ENCODE data around the gene B4GALT1.

The B4GALT1 gene

DNA sequence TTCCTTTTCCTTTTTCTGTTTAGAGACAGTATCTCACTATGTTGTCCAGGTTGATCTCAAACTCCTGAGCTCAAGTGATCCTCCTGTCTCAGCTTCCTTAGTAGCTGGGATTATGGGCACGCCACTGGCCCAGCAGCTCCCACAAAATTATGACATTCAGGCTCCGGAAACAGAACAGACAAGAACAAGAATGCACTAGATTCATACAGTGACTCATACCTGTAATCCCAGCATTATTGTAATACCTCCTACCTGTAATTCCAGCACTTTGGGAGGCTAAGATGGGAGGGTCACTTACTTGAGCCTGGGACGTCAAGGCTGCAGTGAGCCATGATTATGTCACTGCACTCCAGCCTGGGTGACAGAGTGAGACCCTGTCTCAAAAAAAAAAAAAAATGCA, 26.7 kb upstream of the B4GALT1 start:
- Histone ChIP-seq H3K79me2 (ENCODE audit: low read length) (no peaks in the 10 kb centered on the region), H3K4me1 (ENCODE audit: low read length) (no peaks in the 10 kb centered on the region), H2AFZ (ENCODE audit: low read length) (no peak overlapping the region), H3K27ac (ENCODE audit: low read length) (no peak overlapping the region), H3K4me2 (ENCODE audit: low read depth, low read length) (no peak overlapping the region), H4K20me1 (ENCODE audit: insufficient read depth, low read length) (no peaks in the 10 kb centered on the region), H3F3A (ENCODE audit: insufficient read depth, low read length) (no peaks in the 10 kb centered on the region), H3K27me3 (replicated peaks; ENCODE audit: insufficient read depth, low read length) (no peaks in the 10 kb centered on the region), H3K9me3 (replicated peaks; ENCODE audit: insufficient read depth, low read length) (no peaks in the 10 kb centered on the region), H3K9me2 (replicated peaks; ENCODE audit: insufficient read depth, low read length) (no peaks in the 10 kb centered on the region), H3K36me3 (replicated peaks; ENCODE audit: insufficient read depth, low read length) (no peaks in the 10 kb centered on the region), H3K4me3 (ENCODE audit: low read length) (no peak overlapping the region), H3K9ac (ENCODE audit: low read length) (no peak overlapping the region)
- TF ChIP-seq EZH2phosphoT487 (IDR thresholded peaks at IDR 0.05; ENCODE audit: low read length) (no peak), EZH2 (optimal IDR thresholded peaks at IDR 0.05; ENCODE audit: low read depth, low read length) (no peak)
- TF ChIP-seq, protein P1, sequence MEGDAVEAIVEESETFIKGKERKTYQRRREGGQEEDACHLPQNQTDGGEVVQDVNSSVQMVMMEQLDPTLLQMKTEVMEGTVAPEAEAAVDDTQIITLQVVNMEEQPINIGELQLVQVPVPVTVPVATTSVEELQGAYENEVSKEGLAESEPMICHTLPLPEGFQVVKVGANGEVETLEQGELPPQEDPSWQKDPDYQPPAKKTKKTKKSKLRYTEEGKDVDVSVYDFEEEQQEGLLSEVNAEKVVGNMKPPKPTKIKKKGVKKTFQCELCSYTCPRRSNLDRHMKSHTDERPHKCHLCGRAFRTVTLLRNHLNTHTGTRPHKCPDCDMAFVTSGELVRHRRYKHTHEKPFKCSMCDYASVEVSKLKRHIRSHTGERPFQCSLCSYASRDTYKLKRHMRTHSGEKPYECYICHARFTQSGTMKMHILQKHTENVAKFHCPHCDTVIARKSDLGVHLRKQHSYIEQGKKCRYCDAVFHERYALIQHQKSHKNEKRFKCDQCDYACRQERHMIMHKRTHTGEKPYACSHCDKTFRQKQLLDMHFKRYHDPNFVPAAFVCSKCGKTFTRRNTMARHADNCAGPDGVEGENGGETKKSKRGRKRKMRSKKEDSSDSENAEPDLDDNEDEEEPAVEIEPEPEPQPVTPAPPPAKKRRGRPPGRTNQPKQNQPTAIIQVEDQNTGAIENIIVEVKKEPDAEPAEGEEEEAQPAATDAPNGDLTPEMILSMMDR (IDR thresholded peaks at IDR 0.05; ENCODE audit: low read length): no peak
- DNase-seq: no peak

- Histone ChIP-seq H3K9ac (ENCODE audit: low read length) (no peak overlapping the region), H2AFZ (ENCODE audit: low read length) (no peak overlapping the region), H3K4me3 (ENCODE audit: low read length) (no peak overlapping the region), H3K9me3 (replicated peaks; ENCODE audit: insufficient read depth, low read length) (no peaks in the 10 kb centered on the region), H3K4me2 (ENCODE audit: low read depth, low read length) (no peak overlapping the region), H3K79me2 (ENCODE audit: low read length) (no peaks in the 10 kb centered on the region), H3K36me3 (replicated peaks; ENCODE audit: insufficient read depth, low read length) (no peaks in the 10 kb centered on the region), H3K27ac (ENCODE audit: low read length) (no peak overlapping the region), H3K27me3 (replicated peaks; ENCODE audit: insufficient read depth, low read length) (no peaks in the 10 kb centered on the region), H3K9me2 (replicated peaks; ENCODE audit: insufficient read depth, low read length) (no peaks in the 10 kb centered on the region), H3F3A (ENCODE audit: insufficient read depth, low read length) (no peaks in the 10 kb centered on the region), H4K20me1 (ENCODE audit: insufficient read depth, low read length) (no peaks in the 10 kb centered on the region), H3K4me1 (ENCODE audit: low read length) (no peaks in the 10 kb centered on the region)
- no peak for DNase-seq
- TF ChIP-seq, protein P1 (IDR thresholded peaks at IDR 0.05; ENCODE audit: low read length): no peak
- TF ChIP-seq EZH2phosphoT487 (IDR thresholded peaks at IDR 0.05; ENCODE audit: low read length) (no peak), EZH2 (optimal IDR thresholded peaks at IDR 0.05; ENCODE audit: low read depth, low read length) (no peak)
Measured at GRCh38 chr9:33192493-33193255, 25.5 kb upstream of the B4GALT1 start.

DNA sequence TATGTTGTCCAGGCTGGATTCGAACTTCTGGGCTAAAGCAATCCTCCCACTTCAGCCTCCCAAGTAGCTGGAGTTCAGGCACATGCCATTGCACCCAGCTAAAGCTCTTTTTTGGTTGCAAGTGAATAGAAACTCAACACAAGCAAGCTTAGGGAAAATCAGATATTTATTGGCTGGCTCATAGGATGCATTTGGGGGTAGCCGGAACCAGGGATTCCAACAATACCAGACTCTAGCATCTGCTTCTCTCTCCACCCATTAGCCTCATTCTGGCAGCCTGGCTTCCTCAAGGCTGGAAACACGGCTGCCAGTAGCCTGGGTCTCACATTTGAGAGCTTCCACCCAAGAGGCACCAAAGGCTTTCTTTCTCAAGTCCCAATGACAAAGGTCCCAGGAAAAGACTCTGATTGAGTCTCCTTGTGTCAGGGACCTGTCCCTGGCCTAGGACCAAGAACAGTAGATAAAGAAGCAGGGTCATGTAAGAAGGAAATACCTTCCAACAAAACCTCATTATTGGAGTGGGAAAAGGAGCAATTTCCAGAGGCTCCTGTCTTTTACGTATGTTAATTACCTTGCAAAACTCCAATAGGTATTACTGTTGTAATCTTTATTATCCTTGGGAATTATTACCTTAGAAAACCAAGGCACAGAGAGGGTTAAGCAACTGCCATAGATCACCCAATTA, 23.0 kb upstream of the B4GALT1 start:
- H3K9me3 ChIP-seq (replicated peaks; ENCODE audit: insufficient read depth, low read length): no peaks in the 10 kb centered on the region

More for the DNA sequence above, 23.0 kb upstream of the B4GALT1 start:
- Histone ChIP-seq H3K4me3 (ENCODE audit: low read length) (no peak overlapping the region), H2AFZ (ENCODE audit: low read length) (no peak overlapping the region), H3F3A (ENCODE audit: insufficient read depth, low read length) (no peaks in the 10 kb centered on the region), H4K20me1 (ENCODE audit: insufficient read depth, low read length) (no peaks in the 10 kb centered on the region), H3K27me3 (replicated peaks; ENCODE audit: insufficient read depth, low read length) (no peaks in the 10 kb centered on the region), H3K4me1 (ENCODE audit: low read length) (0 out of 2 replicates have a peak, but pooled peaks cover 5% of the 10 kb centered on the region), H3K79me2 (ENCODE audit: low read length) (no peaks in the 10 kb centered on the region), H3K4me2 (ENCODE audit: low read depth, low read length) (no peak overlapping the region), H3K27ac (ENCODE audit: low read length) (no peak overlapping the region), H3K9ac (ENCODE audit: low read length) (no peak overlapping the region), H3K9me2 (replicated peaks; ENCODE audit: insufficient read depth, low read length) (no peaks in the 10 kb centered on the region), H3K36me3 (replicated peaks; ENCODE audit: insufficient read depth, low read length) (no peaks in the 10 kb centered on the region)
- no peak for TF ChIP-seq EZH2 (optimal IDR thresholded peaks at IDR 0.05; ENCODE audit: low read depth, low read length)
- DNase-seq: no peak
